SKM-1 treated with dmso at 0.1 percent for 144 hours (cell line): Measurements from ENCODE around the gene MEGF8.

Experiments
- DNase-seq: peaks from one replicate; lab custom pipeline; 2025; ENCODE audit not compliant: unreplicated experiment; lab: John Stamatoyannopoulos, UW

The MEGF8 gene, protein sequence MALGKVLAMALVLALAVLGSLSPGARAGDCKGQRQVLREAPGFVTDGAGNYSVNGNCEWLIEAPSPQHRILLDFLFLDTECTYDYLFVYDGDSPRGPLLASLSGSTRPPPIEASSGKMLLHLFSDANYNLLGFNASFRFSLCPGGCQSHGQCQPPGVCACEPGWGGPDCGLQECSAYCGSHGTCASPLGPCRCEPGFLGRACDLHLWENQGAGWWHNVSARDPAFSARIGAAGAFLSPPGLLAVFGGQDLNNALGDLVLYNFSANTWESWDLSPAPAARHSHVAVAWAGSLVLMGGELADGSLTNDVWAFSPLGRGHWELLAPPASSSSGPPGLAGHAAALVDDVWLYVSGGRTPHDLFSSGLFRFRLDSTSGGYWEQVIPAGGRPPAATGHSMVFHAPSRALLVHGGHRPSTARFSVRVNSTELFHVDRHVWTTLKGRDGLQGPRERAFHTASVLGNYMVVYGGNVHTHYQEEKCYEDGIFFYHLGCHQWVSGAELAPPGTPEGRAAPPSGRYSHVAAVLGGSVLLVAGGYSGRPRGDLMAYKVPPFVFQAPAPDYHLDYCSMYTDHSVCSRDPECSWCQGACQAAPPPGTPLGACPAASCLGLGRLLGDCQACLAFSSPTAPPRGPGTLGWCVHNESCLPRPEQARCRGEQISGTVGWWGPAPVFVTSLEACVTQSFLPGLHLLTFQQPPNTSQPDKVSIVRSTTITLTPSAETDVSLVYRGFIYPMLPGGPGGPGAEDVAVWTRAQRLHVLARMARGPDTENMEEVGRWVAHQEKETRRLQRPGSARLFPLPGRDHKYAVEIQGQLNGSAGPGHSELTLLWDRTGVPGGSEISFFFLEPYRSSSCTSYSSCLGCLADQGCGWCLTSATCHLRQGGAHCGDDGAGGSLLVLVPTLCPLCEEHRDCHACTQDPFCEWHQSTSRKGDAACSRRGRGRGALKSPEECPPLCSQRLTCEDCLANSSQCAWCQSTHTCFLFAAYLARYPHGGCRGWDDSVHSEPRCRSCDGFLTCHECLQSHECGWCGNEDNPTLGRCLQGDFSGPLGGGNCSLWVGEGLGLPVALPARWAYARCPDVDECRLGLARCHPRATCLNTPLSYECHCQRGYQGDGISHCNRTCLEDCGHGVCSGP (N-terminal part only)

DNA sequence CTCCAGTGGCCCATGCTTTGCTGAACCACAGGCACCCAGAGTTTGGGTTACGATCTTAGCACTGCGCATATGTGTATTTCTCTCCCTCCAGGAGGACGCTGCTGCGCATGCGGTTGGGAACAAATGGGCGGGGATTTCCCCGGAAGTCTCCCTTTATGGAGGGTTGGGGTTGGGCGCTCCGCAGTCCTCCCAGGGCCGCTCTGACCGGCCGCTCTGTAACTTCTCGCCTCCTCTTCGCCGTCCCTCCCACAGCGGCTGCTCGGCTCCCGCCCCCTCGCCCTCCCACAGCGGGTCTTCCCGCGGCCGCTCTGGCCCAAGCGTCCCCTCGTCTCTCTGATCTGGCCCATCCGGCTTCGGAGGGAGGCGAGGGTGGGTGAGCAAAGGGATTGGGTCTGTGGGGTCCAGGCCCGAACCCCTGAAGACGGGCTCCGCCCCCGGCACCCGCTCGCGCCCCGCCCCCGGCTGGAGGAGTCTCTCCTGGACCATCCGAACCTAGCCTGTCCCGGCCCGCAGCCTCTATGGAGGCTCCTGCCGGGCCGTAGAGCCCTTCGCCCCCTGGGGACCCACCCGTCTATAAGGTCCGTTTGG, at the start of gene MEGF8:
Gene MEGF8 (plus strand): TSS at position 328 of the 588 bp plus-strand sequence. CDS start 609 bp downstream, outside the sequence.
- peak; percentile 87 for DNase-seq

DNA sequence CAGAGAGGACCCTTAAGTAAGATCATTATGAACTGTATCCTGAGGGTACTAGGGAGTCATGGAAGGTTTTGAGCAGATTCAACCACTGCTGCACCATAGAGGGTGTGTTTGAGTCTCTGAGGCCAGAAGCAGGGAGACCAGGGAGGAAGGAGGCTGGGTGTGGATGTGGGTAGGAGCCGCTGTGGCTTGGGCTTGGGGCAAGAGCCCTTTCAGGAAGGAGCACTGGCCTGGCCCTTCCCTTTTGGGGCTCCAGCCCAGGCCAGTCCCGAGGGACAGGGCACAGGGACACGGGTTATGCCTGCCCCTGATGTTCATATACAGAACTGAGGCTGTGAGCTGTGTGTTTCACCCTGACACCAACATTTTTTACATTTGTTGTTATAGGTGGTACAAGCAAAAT, 49.2 kb upstream of the MEGF8 start:
- DNase-seq = no peak

- DNase-seq = no peak
Observed at GRCh38 chr19:42276821-42277220, 48.6 kb upstream of the MEGF8 start.

DNA sequence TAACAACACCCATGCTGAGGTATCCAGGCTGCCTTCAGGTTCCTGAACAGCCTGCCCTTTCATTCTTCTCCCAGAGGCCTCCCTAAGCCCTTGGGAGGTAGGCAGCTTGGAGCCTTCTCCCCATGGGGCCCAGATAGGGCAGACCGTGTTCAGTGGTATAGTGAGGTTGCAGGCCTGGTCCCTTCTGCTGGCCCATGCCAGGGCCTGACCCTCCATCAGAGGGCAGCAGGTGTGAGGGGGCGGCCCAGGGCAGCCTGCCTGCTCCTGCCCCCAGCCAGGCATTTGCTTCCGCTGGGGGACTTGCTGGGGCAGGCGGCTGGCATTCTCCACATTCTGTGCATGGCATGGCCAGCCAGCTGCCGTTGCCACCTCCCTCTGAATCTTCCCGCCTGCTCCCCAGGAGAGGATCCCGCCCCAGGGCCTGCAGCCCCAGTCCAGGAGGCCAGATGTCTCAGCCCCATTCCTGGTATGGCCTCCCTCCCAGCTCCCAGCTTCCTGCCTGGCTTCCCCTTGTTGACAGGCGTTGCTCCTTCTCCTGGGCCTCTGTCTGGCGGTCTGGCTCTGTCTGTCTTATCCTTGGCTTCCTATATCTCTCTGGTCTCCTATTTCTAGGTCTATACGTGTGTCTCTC, 47.5 kb upstream of the MEGF8 start:
- no peak for DNase-seq

DNA sequence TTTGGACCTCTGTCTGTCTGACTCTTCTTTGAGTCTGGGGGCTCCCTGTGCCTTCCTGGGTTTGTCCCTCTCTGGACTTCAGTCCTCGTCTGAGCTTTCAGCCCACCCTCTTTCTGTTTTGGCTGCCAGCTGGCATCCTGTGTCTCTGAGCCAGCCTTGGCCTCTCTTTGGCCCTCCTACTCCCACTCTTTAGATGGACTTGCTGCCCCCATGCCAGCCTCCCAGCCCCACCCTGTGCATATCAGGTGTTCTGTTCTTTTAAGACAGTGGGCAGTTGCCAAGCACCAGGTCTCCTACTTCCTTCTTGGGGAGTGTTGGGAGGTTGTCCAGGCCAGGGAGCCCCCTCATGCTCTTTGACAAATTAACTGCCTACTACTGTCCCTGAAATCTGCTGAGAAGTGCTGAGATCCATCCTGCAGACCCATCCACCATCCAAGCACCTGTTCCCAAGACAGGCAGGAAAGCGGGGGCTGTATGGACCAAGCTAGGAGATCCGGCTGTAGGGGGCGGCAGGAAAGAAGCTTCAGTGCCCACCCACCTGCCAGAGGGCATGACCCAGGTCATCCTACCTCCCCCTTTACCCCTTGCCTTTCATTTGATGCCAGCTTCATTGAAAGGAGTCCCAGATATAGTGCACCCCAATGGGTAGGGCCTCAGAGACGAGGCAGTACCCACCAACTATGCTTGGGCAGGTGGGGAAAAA, 46.8 kb upstream of the MEGF8 start:
- no peak for DNase-seq

GRCh38 chr19:42279155-42279901, 46.1 kb upstream of the MEGF8 start:
- no peak for DNase-seq

GRCh38 chr19:42279902-42280814, 45.3 kb upstream of the MEGF8 start:
- peak; percentile 44 for DNase-seq

GRCh38 chr19:42280815-42281145, 44.7 kb upstream of the MEGF8 start:
- no peak for DNase-seq

DNA sequence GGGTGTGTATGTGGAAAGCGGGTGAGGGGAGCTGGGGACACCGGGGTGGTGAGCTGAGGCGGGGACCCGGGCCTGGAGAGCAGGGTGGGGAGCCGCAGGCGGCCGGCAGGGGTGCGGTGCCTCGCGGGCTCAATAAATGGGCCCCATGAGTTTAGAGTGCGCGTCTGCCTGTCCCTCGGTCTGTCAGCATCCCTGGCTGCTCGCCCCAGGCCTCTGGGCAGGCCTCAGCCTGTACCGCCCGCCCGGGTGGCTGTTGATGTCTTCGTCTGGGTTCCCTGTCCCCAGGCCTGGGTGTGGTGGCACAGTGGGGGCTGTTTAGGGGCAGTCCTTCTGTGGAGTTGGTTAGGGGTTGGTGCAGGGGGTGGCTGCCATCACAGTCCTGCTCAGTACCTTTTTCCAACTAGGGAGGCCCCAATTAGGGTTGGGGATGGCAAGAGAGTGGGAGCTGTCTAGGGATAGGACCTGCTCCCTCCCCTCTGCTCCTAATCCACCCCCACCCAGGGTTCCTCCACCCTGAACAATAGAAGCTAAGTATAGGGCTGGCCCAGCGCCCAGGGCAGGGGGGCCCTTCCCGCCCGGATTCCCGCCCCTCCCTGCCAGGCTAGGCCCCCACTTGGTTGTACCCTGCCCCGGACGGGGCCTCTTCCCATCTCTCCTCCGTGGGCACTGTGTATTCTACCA, 44.1 kb upstream of the MEGF8 start:
- no peak for DNase-seq

DNA sequence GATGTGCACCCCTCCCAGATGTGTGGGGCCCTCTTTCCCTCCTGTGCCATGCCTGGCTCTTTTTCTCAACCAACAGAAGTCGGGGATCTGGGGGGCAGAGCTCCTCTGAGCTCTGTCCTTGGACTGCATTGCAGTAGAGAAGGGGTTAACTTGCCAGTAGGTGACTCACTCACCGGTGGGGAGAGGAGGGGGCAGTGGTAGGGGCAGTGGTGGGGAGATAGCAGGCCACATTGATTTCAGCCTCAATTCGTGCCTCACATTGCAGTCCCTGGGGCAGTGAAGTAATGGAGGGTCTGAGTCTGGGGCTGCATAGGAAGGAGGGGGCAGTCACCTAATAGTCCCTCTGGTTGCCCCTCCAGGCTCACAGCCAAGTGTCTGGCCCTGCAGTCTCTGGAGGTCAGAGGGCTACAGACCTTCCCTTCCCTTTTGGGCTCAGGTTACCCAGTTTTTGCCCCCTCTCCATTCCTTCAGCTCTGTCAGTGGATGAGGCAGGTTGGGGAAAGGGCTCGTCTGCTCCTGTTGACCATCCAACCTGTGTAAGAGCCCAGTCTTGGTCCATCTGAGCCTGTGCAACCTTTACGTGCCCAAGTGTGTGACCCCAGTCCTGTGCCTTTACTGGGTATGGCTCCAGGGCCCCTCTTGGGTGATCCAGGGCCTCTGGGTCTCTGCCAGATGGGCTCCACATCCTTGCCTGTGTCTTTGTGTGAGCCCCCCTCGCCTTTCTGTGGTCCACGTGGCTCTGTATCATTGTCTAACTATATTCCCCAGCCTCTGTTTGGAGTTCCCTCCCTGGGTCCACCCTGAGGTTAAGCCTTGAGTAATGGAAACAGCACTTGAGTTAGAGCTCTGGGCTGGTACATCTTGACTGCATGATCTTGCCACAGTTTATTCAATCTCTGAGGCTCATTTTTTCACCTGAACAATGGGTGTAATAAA, 43.3 kb upstream of the MEGF8 start:
- DNase-seq = no peak

- DNase-seq = no peak
Observed at GRCh38 chr19:42282819-42283187, 42.6 kb upstream of the MEGF8 start.

DNA sequence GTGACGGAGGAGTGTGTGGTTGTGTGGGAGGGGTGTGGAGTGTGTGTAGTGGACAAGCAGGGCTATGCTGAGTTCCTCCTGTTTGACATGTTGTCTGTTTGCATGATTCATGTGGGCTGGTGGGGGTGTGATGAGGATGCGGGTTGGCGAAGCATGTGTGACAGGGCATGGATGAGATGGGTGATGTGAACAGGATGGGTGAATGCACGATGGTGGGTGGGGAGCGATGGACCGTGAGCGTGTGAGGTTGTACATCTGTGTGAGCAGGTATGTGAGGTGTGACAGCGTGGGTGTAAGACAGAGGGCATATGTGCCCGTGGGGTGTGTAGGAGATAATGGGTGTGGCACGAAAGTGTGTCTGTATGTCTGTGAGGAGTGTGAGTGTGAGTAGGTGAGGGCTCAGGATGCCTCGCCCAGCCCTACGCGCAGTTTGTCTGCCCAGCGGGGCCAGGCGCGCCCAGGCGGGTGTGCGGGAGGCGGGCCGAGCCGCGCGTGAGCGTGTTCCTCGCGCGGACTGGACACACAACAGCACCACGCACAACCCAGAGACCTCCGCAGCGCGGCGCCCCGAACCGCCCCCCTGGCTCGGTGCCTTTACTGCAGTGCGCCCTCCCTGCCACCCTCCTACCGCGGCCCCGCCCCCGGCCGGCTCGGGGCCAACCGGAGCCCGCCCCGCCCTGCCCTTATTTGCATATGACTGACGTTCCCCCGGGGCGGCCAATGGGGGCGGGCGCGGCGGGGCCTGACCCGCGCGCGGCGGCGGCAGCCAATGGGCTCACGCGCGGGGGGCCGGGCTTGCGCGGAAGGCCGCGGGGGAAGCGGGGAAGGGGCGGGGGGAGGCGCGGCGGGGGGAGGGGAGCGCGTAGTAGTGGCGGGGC, 42.0 kb upstream of the MEGF8 start:
- peak; percentile 69 for DNase-seq

DNA sequence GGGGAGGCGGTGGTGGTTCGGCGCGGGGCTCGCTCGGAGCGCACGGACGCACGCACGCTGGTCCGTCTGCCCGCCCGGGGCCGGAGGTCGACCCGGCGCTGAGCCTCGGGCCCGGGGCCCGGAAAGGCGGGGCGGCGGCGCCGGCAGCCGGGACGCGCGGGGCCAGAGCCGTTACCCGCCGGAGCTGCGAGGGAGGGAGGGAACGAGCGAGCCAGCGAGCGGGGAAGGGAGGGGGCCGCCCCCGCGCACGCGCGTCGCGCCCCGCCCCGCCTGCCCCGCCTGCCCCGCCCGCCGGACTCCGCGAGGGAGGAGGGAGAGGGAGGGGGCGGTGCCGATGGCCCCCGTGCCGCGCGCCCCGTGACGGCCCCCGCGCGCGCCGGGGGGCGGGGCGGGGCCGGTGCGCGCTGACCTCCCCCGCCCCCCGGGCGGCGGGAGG, 41.4 kb upstream of the MEGF8 start:
- DNase-seq = peak; percentile 31

- no peak for DNase-seq
Observed at GRCh38 chr19:42284591-42285341, 40.7 kb upstream of the MEGF8 start.

DNA sequence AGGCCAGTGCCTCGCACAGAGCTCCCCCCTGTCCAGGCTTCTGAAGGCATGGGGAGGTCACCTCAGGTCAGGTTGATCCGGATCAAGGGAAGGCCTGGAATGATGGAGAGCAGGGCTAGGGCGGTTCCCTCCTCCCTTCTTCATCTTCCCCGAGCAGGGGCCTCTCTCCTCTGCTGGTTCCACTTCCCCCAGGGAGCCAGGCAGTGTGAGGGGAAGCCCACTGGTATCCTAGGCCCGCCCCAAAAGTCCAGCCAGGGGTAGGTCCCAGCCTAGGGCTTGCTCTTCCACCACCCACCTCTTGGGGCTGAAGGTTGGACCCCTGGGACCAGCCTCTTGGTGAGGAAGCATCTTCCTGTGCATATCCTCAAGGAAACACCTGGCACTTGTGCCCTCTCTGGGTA, 39.9 kb upstream of the MEGF8 start:
- no peak for DNase-seq
